Measurements from ENCODE around the gene GPANK1.

- TF ChIP-seq, protein P1, sequence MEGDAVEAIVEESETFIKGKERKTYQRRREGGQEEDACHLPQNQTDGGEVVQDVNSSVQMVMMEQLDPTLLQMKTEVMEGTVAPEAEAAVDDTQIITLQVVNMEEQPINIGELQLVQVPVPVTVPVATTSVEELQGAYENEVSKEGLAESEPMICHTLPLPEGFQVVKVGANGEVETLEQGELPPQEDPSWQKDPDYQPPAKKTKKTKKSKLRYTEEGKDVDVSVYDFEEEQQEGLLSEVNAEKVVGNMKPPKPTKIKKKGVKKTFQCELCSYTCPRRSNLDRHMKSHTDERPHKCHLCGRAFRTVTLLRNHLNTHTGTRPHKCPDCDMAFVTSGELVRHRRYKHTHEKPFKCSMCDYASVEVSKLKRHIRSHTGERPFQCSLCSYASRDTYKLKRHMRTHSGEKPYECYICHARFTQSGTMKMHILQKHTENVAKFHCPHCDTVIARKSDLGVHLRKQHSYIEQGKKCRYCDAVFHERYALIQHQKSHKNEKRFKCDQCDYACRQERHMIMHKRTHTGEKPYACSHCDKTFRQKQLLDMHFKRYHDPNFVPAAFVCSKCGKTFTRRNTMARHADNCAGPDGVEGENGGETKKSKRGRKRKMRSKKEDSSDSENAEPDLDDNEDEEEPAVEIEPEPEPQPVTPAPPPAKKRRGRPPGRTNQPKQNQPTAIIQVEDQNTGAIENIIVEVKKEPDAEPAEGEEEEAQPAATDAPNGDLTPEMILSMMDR (IDR thresholded peaks at IDR 0.05 in 8 of 11, conservative IDR thresholded peaks at IDR 0.05 in 3 of 11) = no peak
- TF ChIP-seq POLR2A (IDR thresholded peaks at IDR 0.05) (no peak), POLR2AphosphoS5 (IDR thresholded peaks at IDR 0.05) (peak in 1 of 3 donors; percentile 3)
Observed at GRCh38 chr6:31661262-31662123, 3.3 kb downstream of the GPANK1 start.

All from spleen (tissue), 7 donors.